ENCODE results near the gene SOX21. TPM values are rescaled to one million over a fixed set of nuclear protein-coding genes. Genes with fewer than 3 reads are reported as not detected.
"Not testable (repeated sequence)": the region's sequence is repeated elsewhere in the genome, so short reads cannot be mapped to it uniquely, and the experiment has no call there.

SOX21 gene
- total RNA-seq, 1 donor from 2014 or later, result not detected

DNA sequence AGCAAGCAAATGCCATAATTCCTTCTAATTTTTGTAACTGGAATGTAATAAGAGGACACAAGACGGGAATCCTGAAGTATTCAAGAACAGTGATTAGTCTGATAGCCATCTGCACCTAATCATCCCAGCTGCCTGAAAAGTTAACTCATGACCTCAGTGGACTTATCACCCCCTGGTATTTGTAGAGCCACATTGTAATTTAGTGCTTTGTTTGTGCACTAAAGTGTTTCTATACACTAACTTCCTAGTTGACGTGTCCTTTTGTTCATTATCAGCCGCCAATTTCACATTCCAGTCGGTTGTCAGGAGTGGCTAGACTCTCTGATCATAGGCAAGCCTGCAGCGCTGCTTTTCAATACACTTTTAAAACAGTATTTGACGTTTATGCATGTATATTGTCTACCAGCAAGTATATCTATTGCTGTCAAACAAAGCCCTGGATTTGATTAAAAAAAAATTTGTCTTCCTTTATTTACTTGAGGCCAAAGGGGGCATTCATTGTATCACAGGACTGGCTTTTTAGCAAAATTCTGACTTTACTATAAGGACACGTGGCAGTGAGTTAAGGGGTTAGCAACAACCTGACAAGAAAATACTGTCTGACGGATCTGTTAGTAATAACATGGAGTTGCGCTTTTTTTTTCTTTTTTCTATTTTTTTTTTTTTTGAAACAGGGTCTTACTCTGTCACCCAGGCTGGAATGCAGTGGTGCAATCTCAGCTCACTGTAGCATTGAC lies 10.4 kb upstream of the SOX21 start:
- H3K4me3 Mint-ChIP-seq (ENCODE audit: unreplicated experiment), result no peak overlapping the region
- H3K36me3 Mint-ChIP-seq (ENCODE audit: unreplicated experiment), result no peaks in the 10 kb centered on the region
- no peak for DNase-seq
- no peaks in the 10 kb centered on the region for H3K9me3 Mint-ChIP-seq (ENCODE audit: unreplicated experiment)
- no peak overlapping the region for H3K27ac Mint-ChIP-seq (ENCODE audit: unreplicated experiment)
- H3K4me1 Mint-ChIP-seq (ENCODE audit: low read depth, unreplicated experiment), result no peaks in the 10 kb centered on the region
- TF ChIP-seq, protein P1, sequence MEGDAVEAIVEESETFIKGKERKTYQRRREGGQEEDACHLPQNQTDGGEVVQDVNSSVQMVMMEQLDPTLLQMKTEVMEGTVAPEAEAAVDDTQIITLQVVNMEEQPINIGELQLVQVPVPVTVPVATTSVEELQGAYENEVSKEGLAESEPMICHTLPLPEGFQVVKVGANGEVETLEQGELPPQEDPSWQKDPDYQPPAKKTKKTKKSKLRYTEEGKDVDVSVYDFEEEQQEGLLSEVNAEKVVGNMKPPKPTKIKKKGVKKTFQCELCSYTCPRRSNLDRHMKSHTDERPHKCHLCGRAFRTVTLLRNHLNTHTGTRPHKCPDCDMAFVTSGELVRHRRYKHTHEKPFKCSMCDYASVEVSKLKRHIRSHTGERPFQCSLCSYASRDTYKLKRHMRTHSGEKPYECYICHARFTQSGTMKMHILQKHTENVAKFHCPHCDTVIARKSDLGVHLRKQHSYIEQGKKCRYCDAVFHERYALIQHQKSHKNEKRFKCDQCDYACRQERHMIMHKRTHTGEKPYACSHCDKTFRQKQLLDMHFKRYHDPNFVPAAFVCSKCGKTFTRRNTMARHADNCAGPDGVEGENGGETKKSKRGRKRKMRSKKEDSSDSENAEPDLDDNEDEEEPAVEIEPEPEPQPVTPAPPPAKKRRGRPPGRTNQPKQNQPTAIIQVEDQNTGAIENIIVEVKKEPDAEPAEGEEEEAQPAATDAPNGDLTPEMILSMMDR (IDR thresholded peaks at IDR 0.05; ENCODE audit: partially characterized antibody, unreplicated experiment), result no peak
- peaks cover 2% of the 10 kb centered on the region for H3K27me3 Mint-ChIP-seq (ENCODE audit: unreplicated experiment)

DNA sequence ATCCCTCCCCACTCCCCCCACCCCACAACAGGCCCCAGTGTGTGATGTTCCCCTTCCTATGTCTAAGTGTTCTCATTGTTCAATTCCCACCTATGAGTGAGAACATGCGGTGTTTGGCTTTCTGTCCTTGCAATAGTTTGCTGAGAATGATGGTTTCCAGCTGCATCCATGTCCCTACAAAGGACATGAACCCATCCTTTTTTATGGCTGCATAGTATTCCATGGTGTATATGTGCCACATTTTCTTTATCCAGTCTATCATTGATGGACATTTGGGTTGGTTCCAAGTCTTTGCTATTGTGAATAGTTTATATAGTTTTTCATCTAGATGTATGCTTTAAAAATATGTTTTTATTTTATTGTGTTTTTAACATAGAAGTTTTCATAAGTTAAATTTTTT lies 6.4 kb upstream of the SOX21 start:
- H3K4me3 Mint-ChIP-seq (ENCODE audit: unreplicated experiment); H3K27ac Mint-ChIP-seq (ENCODE audit: unreplicated experiment); DNase-seq; H3K27me3 Mint-ChIP-seq (ENCODE audit: unreplicated experiment); H3K4me1 Mint-ChIP-seq (ENCODE audit: low read depth, unreplicated experiment); H3K9me3 Mint-ChIP-seq (ENCODE audit: unreplicated experiment); H3K36me3 Mint-ChIP-seq (ENCODE audit: unreplicated experiment): not testable (repeated sequence)

DNA sequence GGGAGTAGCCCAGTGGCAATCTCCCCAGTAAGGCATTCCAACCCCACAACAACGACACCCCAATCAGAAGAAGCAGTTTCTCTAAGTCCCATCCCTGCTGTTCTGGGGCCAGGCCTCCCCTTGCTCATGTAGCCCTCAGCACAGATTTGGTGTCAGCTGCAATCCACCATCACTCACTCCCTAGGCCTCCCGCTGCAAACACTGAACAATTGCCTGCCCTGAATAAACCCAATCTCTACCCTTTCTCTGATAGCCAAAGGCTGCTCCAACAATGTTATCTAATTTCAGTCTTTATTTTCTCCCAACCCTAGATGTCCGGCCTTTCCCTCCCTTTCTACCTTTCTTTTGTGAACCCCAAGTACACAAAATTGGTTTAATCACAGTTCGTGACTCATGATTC lies 5.6 kb upstream of the SOX21 start:
- no peak for DNase-seq

GRCh38 chr13:94716016-94716415 lies 3.7 kb upstream of the SOX21 start:
- TF ChIP-seq, protein P1 (IDR thresholded peaks at IDR 0.05; ENCODE audit: partially characterized antibody, unreplicated experiment), result no peak
- Mint-ChIP-seq H3K9me3 (ENCODE audit: unreplicated experiment) (no peaks in the 10 kb centered on the region), H3K27me3 (ENCODE audit: unreplicated experiment) (peaks cover 11% of the 10 kb centered on the region), H3K4me3 (ENCODE audit: unreplicated experiment) (no peak overlapping the region), H3K36me3 (ENCODE audit: unreplicated experiment) (no peaks in the 10 kb centered on the region), H3K27ac (ENCODE audit: unreplicated experiment) (no peak overlapping the region), H3K4me1 (ENCODE audit: low read depth, unreplicated experiment) (no peaks in the 10 kb centered on the region)
- no peak for DNase-seq

More for the DNA sequence above, 5.6 kb upstream of the SOX21 start:
- TF ChIP-seq, protein P1 (IDR thresholded peaks at IDR 0.05; ENCODE audit: partially characterized antibody, unreplicated experiment), result no peak
- Mint-ChIP-seq H3K4me3 (ENCODE audit: unreplicated experiment) (no peak overlapping the region), H3K4me1 (ENCODE audit: low read depth, unreplicated experiment) (no peaks in the 10 kb centered on the region), H3K27ac (ENCODE audit: unreplicated experiment) (no peak overlapping the region), H3K36me3 (ENCODE audit: unreplicated experiment) (no peaks in the 10 kb centered on the region), H3K9me3 (ENCODE audit: unreplicated experiment) (no peaks in the 10 kb centered on the region), H3K27me3 (ENCODE audit: unreplicated experiment) (peaks cover 7% of the 10 kb centered on the region)

GRCh38 chr13:94713561-94714182 lies 1.3 kb upstream of the SOX21 start:
- Mint-ChIP-seq H3K4me3 (ENCODE audit: unreplicated experiment) (peak overlapping the region; percentile 0), H3K27ac (ENCODE audit: unreplicated experiment) (no peak overlapping the region), H3K36me3 (ENCODE audit: unreplicated experiment) (no peaks in the 10 kb centered on the region), H3K4me1 (ENCODE audit: low read depth, unreplicated experiment) (peaks cover 2% of the 10 kb centered on the region), H3K27me3 (ENCODE audit: unreplicated experiment) (peaks cover 19% of the 10 kb centered on the region), H3K9me3 (ENCODE audit: unreplicated experiment) (peaks cover 7% of the 10 kb centered on the region)
- peak; percentile 29 for DNase-seq
- TF ChIP-seq, protein P1 (IDR thresholded peaks at IDR 0.05; ENCODE audit: partially characterized antibody, unreplicated experiment), result no peak
